HEK293 (cell line): ENCODE data around the gene FLVCR1.

Experiments used
- CTCF ChIA-PET: fragments of 350-600 bp; formaldehyde crosslinking; extraction: SDS; loops from one replicate; lab custom pipeline; 2021; ENCODE audit warnings: antibody characterized with exemption; lab: Yijun Ruan, JAX
- POLR2A ChIA-PET: fragments of 300-600 bp; formaldehyde crosslinking; extraction: SDS; loops from one replicate; lab custom pipeline; 2020; ENCODE audit warnings: antibody characterized with exemption, inconsistent platforms; lab: Yijun Ruan, JAX
- H3K27ac ChIP-seq: fragments of 200-500 bp; sonication (Bioruptor generic); 2 replicates; pipeline ENCODE4 v1.5.1; 2014; ENCODE audit warnings: low read depth, low read length, control low read depth, inconsistent platforms; ENCODE audit errors: extremely low read depth
- H3K36me3 ChIP-seq, 2 experiments: fragments of 200-500 bp in 1 of 2; sonication (Bioruptor generic) in 1 of 2; 1 replicate in 1 of 2; 2 replicates in 1 of 2; pipeline ENCODE4 v1.5.1; 2014 to 2017; ENCODE audit warnings: inconsistent platforms in 2 of 2, low read length in 2 of 2; ENCODE audit not compliant: control insufficient read depth in 2 of 2, insufficient read depth in 1 of 2
- H3K4me1 ChIP-seq: fragments of 200-500 bp; sonication (Bioruptor generic); 2 replicates; pipeline ENCODE4 v1.5.1; 2014; ENCODE audit warnings: mild to moderate bottlenecking, low read length, inconsistent platforms; ENCODE audit not compliant: control insufficient read depth, insufficient read depth
- H3K4me3 ChIP-seq: 2 replicates; pipeline ENCODE4 v1.5.1; 2011; ENCODE audit warnings: low read depth, mild to moderate bottlenecking, control low read depth, low read length, moderate library complexity
- H3K9me3 ChIP-seq: fragments of 200-500 bp; sonication (Bioruptor generic); 2 replicates; pipeline ENCODE4 v1.5.1; 2014; ENCODE audit warnings: low read depth, low read length, inconsistent platforms; ENCODE audit not compliant: control insufficient read depth, insufficient read depth
- GLI4 ChIP-seq: fragments of 450-650 bp; formaldehyde crosslinking; IDR thresholded peaks from 2 replicates; pipeline ENCODE4 v1.5.1; 2016; ENCODE audit warnings: missing biosample characterization, missing genetic modification characterization
- HIC1 ChIP-seq: fragments of 450-650 bp; formaldehyde crosslinking; IDR thresholded peaks from 2 replicates; pipeline ENCODE4 v1.5.1; 2016; ENCODE audit warnings: missing biosample characterization, missing genetic modification characterization
- IKZF3 ChIP-seq: fragments of 450-650 bp; IDR thresholded peaks from 2 replicates; pipeline ENCODE4 v1.5.0; 2018; ENCODE audit warnings: missing biosample characterization, mild to moderate bottlenecking, missing genetic modification characterization, moderate library complexity
- KLF7 ChIP-seq: fragments of 450-650 bp; formaldehyde crosslinking; IDR thresholded peaks from 2 replicates; pipeline ENCODE4 v1.5.1; 2016; ENCODE audit warnings: missing biosample characterization, missing genetic modification characterization, borderline replicate concordance
- PATZ1 ChIP-seq: fragments of 450-650 bp; formaldehyde crosslinking; IDR thresholded peaks from 2 replicates; pipeline ENCODE4 v1.5.1; 2016; ENCODE audit warnings: missing biosample characterization, missing genetic modification characterization
- RBAK ChIP-seq: fragments of 450-650 bp; formaldehyde crosslinking; IDR thresholded peaks from 2 replicates; pipeline ENCODE4 v1.5.1; 2016; ENCODE audit warnings: missing biosample characterization, missing genetic modification characterization
- REPIN1 ChIP-seq: fragments of 450-650 bp; formaldehyde crosslinking; IDR thresholded peaks from 2 replicates; pipeline ENCODE4 v1.5.1; 2017; ENCODE audit warnings: missing biosample characterization, missing genetic modification characterization, low read depth
- REST ChIP-seq: fragments of 450-650 bp; formaldehyde crosslinking; IDR thresholded peaks from 2 replicates; pipeline ENCODE4 v1.5.1; 2016; ENCODE audit warnings: missing biosample characterization, missing genetic modification characterization
- ZBTB21 ChIP-seq: fragments of 450-650 bp; formaldehyde crosslinking; IDR thresholded peaks from 2 replicates; pipeline ENCODE4 v1.5.1; 2017; ENCODE audit warnings: missing biosample characterization, missing genetic modification characterization
- ZBTB6 ChIP-seq: fragments of 450-650 bp; formaldehyde crosslinking; IDR thresholded peaks from 2 replicates; pipeline ENCODE4 v1.5.1; 2017; ENCODE audit warnings: missing biosample characterization, missing genetic modification characterization
- ZBTB7A ChIP-seq: fragments of 450-650 bp; formaldehyde crosslinking; IDR thresholded peaks from 2 replicates; pipeline ENCODE4 v1.5.1; 2016; ENCODE audit warnings: low read depth, missing biosample characterization, missing genetic modification characterization
- ZBTB8A ChIP-seq: fragments of 450-650 bp; formaldehyde crosslinking; IDR thresholded peaks from 2 replicates; pipeline ENCODE4 v1.5.1; 2016; ENCODE audit warnings: missing biosample characterization, missing genetic modification characterization
- ZFP41 ChIP-seq: fragments of 450-650 bp; formaldehyde crosslinking; IDR thresholded peaks from 2 replicates; pipeline ENCODE4 v1.5.1; 2016; ENCODE audit warnings: missing biosample characterization, missing genetic modification characterization, borderline replicate concordance
- ZFP69B ChIP-seq: fragments of 450-650 bp; formaldehyde crosslinking; IDR thresholded peaks from 2 replicates; pipeline ENCODE4 v1.5.1; 2016; ENCODE audit warnings: missing biosample characterization, missing genetic modification characterization
- ZNF112 ChIP-seq: fragments of 450-650 bp; formaldehyde crosslinking; IDR thresholded peaks from 2 replicates; pipeline ENCODE4 v1.5.0; 2017; ENCODE audit warnings: missing biosample characterization, missing genetic modification characterization
- ZNF133 ChIP-seq: fragments of 450-650 bp; formaldehyde crosslinking; IDR thresholded peaks from 2 replicates; pipeline ENCODE4 v1.5.1; 2016; ENCODE audit warnings: missing biosample characterization, missing genetic modification characterization
- ZNF2 ChIP-seq: fragments of 450-650 bp; formaldehyde crosslinking; IDR thresholded peaks from 2 replicates; pipeline ENCODE4 v1.5.1; 2016; ENCODE audit warnings: missing biosample characterization, missing genetic modification characterization
- ZNF223 ChIP-seq: fragments of 450-650 bp; formaldehyde crosslinking; IDR thresholded peaks from 2 replicates; pipeline ENCODE4 v1.5.1; 2016; ENCODE audit warnings: missing biosample characterization, missing genetic modification characterization
- ZNF324 ChIP-seq: fragments of 450-650 bp; formaldehyde crosslinking; IDR thresholded peaks from 2 replicates; pipeline ENCODE4 v1.5.1; 2016; ENCODE audit warnings: missing biosample characterization, missing genetic modification characterization
- ZNF366 ChIP-seq: fragments of 450-650 bp; formaldehyde crosslinking; conservative IDR thresholded peaks from 2 replicates; pipeline ENCODE4 v1.5.1; 2016; ENCODE audit warnings: missing biosample characterization, missing genetic modification characterization
- ZNF521 ChIP-seq: fragments of 450-650 bp; formaldehyde crosslinking; IDR thresholded peaks from 2 replicates; pipeline ENCODE4 v1.5.1; 2017; ENCODE audit warnings: missing biosample characterization, mild to moderate bottlenecking, missing genetic modification characterization
- ZNF600 ChIP-seq: fragments of 450-650 bp; formaldehyde crosslinking; IDR thresholded peaks from 2 replicates; pipeline ENCODE4 v1.5.1; 2016; ENCODE audit warnings: missing biosample characterization, missing genetic modification characterization
- ZNF621 ChIP-seq: fragments of 450-650 bp; formaldehyde crosslinking; IDR thresholded peaks from 2 replicates; pipeline ENCODE4 v1.5.1; 2017; ENCODE audit warnings: missing biosample characterization, missing genetic modification characterization
- ZNF777 ChIP-seq: fragments of 450-650 bp; formaldehyde crosslinking; IDR thresholded peaks from 2 replicates; pipeline ENCODE4 v1.5.1; 2017; ENCODE audit warnings: missing biosample characterization, missing genetic modification characterization, borderline replicate concordance
- ZSCAN18 ChIP-seq: fragments of 450-650 bp; formaldehyde crosslinking; IDR thresholded peaks from 2 replicates; pipeline ENCODE4 v1.5.1; 2016; ENCODE audit warnings: missing biosample characterization, missing genetic modification characterization
- ZSCAN30 ChIP-seq: fragments of 450-650 bp; IDR thresholded peaks from 2 replicates; pipeline ENCODE4 v1.5.1; 2018; ENCODE audit warnings: missing biosample characterization, mild to moderate bottlenecking, missing genetic modification characterization, moderate library complexity
- ZXDB ChIP-seq: fragments of 450-650 bp; formaldehyde crosslinking; IDR thresholded peaks from 2 replicates; pipeline ENCODE4 v1.5.1; 2016; ENCODE audit warnings: missing biosample characterization, missing genetic modification characterization

FLVCR1 gene

GRCh38 chr1:212858461-212859265, 588 bp downstream of the FLVCR1 start:
- Histone ChIP-seq H3K4me1 (peaks cover 7% of the 10 kb centered on the region; the same call in 1 of the 2 replicates), H3K9me3 (no peaks in the 10 kb centered on the region), H3K4me3 (peak overlapping the region; percentile 81), H3K27ac (peak overlapping the region; percentile 84), H3K36me3 (peaks cover 9 to 21% of the 10 kb centered on the region in 2 experiments)
- ChIA-PET CTCF (no interaction called here), POLR2A (interaction anchor here (0.7 to 1.6 kb wide), 19 partner anchors 10 to 639 kb away, joined by 3 to 13 read pairs (median 5); partner anchors contain the start of genes ATF3, NSL1 and TATDN3)
- 0 out of 2 replicates have a peak, but pooled peaks have one; percentile 56 for TF ChIP-seq ZBTB7A (tag by site-specific recombination)
- 0 out of 2 replicates have a peak, but pooled peaks have one; percentile 31 for TF ChIP-seq ZBTB21 (tag by site-specific recombination)
- TF ChIP-seq REST (tag by site-specific recombination) = peak; percentile 16
- TF ChIP-seq KLF7 (tag by site-specific recombination) = peak; percentile 24; the same call in 1 of the 2 replicates
- 0 out of 2 replicates have a peak, but pooled peaks have one; percentile 43 for TF ChIP-seq REPIN1 (tag by site-specific recombination)
- TF ChIP-seq ZBTB8A (tag by site-specific recombination) = peak; percentile 75
- no peak for TF ChIP-seq ZNF366
- TF ChIP-seq ZNF324 (tag by site-specific recombination) = no peak
- no peak; the same call in 1 of the 2 replicates for TF ChIP-seq ZNF777 (tag by site-specific recombination)
- TF ChIP-seq ZFP69B (tag by site-specific recombination) = no peak; the same call in 1 of the 2 replicates
- TF ChIP-seq ZNF600 (tag by site-specific recombination) = peak; percentile 31
- TF ChIP-seq ZFP41 = no peak
- peak; percentile 7 for TF ChIP-seq ZNF223 (tag by site-specific recombination)
- no peak for TF ChIP-seq ZNF621 (tag by site-specific recombination)
- no peak for TF ChIP-seq ZNF112
- TF ChIP-seq ZSCAN18 (tag by site-specific recombination) = no peak
- peak; percentile 57; the same call in 1 of the 2 replicates for TF ChIP-seq GLI4 (tag by site-specific recombination)
- no peak for TF ChIP-seq ZXDB (tag by site-specific recombination)
- TF ChIP-seq ZBTB6 (tag by site-specific recombination) = no peak
- TF ChIP-seq ZNF521 (tag by site-specific recombination) = no peak
- TF ChIP-seq HIC1 = peak; percentile 11; the same call in 1 of the 2 replicates
- TF ChIP-seq IKZF3 (tag by site-specific recombination) = 0 out of 2 replicates have a peak, but pooled peaks have one; percentile 9
- no peak for TF ChIP-seq RBAK (tag by site-specific recombination)
- peak; percentile 37; the same call in 1 of the 2 replicates for TF ChIP-seq ZNF2 (tag by site-specific recombination)
- no peak for TF ChIP-seq ZNF133 (tag by site-specific recombination)
- TF ChIP-seq ZSCAN30 = 0 out of 2 replicates have a peak, but pooled peaks have one; percentile 7
- peak; percentile 63 for TF ChIP-seq PATZ1 (tag by site-specific recombination)
